Erythroblast (primary cell): ENCODE measurements around the gene TENM3.

Source experiments
- GATA1 ChIP-seq: IDR thresholded peaks from 2 replicates; pipeline ENCODE4 v1.6.1; 2011; ENCODE audit warnings: low read depth, mild to moderate bottlenecking, control low read depth, low read length, moderate library complexity
- POLR2A ChIP-seq: IDR thresholded peaks from 2 replicates; pipeline ENCODE4 v1.6.1; 2011; ENCODE audit warnings: mild to moderate bottlenecking, low read length

GRCh38 chr4:182252220-182252619 is 9.0 kb downstream of the TENM3 start:
- TF ChIP-seq POLR2A (no peak), GATA1 (no peak)
